Measurements from ENCODE around the gene INTS15.

Gene INTS15

DNA sequence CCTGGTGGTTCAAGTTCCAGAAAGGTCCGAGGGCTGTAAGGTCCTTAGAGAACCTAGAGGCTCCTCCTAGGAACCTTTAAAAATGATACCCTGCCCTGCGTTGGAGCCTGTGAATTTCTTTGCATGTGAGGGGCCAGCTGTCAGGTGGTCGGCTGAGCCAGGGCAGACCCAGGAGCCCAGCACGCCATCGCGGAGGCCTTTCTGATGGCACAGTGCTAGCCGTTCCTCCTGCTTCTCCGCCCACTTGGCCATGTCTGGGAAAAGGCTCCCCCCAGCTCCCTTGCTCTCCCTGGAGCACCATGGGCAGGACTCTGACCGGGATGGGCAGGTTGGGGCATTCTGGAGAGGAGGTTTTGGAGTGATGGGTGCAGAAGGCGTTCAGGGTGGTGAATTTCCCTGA, 54.9 kb downstream of the INTS15 start:
- DNase-seq = no peak

DNA sequence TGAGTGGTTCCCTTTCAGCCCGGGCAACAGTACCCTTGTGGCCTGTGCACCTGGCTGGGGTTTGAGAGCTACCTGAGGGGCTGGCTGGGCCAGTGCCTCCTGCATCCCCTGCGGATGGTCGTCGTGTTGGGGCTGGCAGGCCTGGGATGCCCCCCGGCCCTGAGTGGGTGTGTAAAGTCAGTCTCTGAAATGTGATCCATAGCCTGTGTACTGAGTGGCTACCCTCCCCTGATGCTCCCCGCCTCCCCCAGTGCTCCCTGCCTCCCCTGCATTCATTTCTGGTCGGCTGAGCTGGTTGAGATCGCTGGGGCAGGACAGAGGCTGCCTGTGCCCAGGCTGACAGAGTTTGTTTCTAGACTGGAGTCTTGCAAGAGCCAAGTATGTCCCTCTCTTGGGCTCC, 56.6 kb downstream of the INTS15 start:
- no peak for DNase-seq

DNA sequence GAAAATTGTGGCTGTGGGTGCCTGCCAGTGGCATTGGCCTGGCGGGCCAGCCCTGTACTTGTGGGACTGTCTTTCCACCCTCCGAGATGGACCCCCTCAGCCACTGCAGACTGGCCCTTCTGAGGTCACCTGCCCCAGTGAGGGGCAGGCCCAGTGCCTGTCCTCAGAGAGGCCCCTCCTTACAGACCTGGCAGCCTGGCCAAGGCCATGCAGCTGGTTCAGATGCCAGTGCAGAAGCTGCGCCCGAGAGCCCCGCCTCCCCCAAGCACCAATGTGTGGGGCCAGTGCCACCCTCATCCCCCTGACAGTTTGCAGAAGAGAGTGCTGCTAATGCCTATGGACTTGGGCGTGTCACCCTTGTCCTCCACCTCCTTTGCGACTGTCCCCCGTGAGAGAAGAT, 57.3 kb downstream of the INTS15 start:
- DNase-seq = no peak

DNA sequence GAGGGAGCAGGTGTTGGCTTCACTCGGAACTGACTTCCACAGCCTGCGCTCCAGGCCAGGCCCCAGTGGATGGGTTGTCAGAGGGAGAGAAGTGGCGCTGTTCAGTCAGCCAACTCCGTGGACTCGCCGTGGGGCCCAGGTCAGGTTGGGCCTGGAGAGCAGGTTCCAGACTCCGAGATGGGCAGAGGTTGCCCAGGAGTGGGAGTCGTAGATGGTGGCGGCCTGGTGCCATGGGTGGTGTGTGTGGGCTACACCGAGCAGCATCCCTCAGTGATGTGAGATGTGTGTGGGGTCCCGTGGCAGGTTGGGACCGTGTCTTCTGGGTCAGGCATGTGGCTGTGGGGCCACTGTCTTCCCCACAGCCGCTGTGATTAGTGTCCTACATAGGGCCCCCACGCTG, 57.7 kb downstream of the INTS15 start:
- DNase-seq = no peak

DNA sequence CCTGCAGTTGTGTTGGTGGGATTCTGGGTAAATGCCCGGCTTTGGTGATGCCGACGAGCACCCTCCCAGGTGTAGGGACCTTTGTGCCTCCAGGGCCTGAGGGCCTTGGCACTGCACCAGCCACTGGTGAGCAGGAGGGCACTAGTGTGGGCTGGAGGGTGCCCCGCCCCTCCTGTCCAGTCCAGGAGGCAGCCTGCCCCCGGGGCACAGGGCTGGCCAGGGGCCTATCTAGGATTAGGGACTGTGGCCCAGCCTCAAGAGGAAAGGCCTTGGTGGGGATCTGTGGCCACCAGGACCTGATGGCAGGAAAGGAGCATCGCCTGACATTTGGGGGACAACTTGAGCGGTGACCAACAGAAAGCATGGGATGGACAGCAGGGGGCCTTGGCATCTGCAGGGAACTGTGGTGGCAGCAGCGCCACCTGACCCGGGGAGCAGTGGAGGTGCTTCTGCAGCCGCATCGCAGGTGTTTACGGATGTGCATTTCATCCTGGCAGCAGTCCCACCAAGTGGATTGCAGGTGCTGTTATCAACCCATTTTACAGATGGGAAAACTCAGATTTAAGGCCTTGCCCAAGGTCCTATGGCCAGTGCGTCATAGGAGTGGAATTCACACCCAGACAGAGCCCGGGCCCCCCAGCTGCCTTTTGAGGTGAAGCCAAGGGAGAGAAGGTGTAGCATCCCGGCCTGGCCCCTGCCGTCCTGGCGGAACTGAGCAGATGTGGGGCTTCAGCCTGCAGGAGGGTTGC, 58.4 kb downstream of the INTS15 start:
- DNase-seq = no peak

DNA sequence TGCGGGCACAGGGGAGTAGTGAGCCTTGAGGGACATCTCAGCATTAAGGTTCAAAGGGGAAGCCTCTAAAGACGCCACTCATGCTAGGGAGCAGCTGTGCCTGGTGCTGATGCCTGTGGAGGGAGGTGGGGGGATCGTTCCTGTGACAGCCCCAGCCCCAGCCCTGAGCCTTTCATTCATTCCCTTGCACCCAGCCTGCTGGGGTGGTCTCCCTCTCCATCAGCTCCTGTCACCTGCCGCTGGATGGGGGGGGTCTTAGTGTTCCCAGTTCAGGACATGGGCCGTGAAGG, 58.9 kb downstream of the INTS15 start:
- DNase-seq = no peak

DNA sequence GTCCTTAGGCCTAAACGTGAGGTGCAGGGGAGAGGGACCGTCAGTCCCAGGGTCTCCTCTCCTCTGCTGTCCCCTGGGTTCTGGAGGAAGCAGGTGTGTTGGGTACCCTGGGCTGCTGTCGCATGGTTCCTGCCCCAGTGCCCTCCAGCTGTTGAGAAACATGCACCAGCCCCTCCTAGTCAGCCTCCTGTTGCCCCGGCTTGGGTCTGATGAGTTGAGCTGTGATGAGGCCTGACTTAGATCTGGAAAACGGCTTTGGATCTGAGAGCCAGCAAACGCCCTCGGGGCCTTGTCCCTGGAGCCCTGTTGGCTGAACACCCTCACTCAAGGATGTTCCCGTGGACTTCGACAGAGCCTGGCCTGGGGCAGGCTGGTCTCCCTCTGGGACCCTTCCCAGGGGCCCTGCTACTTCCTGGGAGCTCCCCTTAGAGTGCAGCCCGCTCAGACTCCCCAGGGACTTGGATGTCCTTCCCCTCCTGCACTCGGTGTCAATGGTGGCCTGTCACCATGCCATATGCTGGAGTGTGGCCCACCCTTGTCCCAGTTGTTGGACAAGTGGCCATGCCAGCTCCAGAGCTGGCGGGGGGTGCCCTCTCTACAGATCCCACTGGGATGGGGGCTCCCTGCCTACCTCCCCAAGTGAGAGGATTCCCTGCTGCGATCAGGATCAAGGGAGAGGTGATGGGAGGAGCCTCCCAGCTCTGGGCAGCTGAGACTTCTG, 59.6 kb downstream of the INTS15 start:
- DNase-seq = no peak

DNA sequence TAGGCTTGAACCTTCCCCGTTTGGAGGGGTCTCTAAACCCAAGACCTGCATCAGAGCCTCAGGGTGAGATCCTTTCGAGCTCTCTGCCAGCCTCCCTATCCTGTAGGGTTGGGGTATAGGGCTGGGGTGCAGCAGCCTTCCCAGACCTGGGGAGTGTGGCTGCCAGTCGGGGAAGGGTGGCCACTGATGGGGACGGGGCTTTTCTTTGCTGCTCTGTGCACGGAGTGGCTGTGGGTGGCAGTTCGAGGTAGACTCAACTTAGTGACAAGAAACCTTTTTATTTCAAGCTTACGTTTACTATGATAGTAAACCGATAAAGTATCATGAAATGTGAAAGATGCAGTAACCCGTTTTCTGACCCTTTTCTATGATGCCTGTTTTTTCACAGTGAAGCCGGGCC, 60.3 kb downstream of the INTS15 start:
- DNase-seq = no peak

DNA sequence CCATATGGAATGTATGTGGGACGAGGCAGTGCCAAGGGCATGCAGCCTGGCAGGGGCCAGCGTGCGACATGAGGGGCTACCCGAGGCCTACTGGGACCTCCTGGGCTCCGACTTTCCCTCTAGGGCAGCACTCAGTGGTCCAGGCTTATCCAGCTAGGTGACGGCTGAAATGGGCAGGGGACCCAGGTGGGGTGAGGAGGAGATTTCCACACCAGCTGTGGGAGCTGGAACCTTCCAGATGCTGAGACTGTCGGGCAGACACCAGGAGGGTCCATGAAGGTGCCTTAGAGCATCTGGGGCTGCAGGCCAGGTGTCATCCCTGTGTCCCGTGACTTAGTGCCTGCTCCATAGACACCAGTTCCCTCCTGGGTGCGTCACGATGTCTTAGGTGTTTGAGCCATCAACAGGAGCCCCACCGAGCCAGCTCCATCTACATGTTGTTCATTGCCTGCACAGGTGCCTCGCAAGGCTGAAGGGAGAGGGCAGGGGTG, 60.7 kb downstream of the INTS15 start:
- no peak for DNase-seq

DNA sequence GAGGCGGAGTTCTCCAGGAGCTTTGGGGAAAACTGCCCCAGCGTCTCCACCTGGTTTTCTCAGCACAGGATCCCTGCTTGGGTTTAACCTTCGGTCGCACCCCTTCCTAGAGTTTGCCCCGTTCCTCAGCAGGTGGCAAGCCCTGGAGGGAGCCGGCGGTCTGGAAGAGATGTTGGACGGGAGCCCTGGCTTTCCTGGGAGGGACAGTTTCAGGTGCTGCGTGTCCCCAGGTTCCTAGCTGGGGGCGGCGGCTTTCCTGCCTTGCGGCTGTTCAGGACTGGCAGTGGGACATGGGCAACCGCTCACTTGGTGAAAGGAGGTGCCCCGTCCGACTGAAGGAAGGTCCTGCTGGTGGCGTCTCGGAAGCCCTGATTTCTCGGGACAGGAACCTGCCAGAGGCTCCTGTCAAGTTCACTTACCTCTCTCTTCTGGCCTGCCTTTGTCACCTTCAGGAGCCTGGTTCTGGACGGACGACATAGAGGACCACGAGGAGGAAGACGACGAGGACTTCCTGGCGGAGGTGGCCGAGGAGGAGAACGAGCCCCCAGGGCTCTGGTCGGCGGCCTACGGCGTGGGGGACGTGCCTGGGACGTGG, 62.1 kb downstream of the INTS15 start:
- DNase-seq = no peak

DNA sequence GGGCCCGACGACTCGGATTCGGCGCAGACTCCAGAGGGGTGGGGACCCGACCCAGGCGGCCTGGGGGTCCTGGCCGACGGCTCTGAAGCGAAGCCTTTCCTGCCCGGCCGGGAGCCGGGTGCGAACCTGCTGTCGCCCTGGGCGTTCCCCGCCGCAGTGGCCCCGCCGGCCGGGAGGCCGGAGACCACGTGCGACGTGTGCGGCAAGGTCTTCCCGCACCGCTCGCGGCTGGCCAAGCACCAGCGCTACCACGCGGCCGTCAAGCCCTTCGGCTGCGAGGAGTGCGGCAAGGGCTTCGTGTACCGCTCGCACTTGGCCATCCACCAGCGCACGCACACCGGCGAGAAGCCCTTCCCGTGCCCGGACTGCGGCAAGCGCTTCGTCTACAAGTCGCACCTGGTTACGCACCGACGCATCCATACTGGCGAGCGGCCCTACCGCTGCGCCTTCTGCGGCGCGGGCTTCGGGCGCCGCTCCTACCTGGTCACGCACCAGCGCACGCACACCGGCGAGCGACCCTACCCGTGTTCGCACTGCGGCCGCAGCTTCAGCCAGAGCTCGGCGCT, 62.7 kb downstream of the INTS15 start:
- DNase-seq = no peak

DNA sequence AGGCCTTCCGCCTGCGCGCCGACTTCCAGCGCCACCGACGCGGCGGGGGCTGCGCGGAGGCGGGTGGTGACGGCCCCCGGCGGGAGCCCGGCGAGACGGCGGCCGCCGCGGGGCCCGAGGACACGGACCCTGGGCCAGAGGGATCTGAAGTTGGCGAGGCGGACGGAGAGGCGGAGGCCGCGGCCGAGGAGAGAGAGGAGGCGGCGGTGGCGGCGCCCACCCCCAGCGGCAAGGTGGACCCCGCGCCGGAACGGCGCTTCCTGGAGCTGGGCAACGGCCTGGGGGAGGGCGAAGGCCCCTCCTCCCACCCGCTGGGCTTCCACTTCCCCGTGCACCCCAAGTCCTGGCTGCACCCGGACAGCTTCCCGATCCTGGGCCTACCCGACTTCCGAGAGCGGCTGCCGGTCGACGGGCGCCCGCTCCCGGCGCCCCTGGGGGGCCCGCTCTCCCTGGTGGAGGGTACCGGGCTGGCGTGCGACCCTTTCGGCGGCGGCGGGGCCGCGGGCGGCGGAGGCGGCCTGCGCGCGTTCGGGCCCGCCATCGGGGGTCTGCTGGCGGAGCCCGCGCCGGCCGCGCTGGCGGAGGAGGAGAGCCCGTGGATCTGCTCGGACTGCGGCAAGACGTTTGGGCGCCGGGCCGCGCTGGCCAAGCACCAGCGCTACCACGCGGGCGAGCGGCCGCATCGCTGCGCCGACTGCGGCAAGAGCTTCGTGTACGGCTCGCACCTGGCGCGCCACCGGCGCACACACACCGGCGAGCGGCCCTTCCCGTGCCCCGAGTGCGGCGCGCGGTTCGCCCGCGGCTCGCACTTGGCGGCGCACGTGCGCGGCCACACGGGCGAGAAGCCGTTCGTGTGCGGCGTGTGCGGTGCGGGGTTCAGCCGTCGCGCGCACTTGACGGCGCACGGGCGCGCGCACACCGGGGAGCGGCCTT, 63.5 kb downstream of the INTS15 start:
- DNase-seq = no peak

DNA sequence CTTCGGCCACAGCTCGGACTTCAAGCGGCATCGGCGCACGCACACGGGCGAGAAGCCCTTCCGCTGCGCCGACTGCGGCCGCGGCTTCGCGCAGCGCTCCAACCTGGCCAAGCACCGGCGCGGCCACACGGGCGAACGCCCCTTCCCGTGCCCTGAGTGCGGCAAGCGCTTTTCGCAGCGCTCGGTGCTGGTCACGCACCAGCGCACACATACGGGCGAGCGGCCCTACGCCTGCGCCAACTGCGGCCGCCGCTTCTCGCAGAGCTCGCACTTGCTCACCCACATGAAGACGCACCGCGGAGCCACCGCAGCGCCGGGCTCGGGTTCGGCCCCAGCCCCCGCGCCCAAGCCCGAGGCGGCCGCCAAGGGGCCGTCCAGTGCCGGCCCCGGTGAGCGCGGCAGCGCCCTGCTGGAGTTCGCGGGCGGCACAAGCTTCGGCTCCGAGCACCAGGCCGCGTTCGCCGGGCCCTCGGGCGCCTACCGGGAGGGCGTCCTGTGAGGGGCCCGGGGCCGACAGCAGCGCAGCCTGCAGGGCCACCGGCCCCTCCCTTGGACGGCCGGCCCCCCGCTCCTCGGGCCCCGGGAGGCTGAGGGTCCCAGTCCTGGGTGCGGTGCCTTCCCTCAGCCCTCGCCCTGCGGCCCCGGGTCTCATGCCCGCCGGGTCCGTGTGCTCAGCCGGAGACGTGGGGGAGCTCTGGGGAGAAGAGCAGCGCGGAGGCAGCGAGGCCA, 64.5 kb downstream of the INTS15 start:
- no peak for DNase-seq

DNA sequence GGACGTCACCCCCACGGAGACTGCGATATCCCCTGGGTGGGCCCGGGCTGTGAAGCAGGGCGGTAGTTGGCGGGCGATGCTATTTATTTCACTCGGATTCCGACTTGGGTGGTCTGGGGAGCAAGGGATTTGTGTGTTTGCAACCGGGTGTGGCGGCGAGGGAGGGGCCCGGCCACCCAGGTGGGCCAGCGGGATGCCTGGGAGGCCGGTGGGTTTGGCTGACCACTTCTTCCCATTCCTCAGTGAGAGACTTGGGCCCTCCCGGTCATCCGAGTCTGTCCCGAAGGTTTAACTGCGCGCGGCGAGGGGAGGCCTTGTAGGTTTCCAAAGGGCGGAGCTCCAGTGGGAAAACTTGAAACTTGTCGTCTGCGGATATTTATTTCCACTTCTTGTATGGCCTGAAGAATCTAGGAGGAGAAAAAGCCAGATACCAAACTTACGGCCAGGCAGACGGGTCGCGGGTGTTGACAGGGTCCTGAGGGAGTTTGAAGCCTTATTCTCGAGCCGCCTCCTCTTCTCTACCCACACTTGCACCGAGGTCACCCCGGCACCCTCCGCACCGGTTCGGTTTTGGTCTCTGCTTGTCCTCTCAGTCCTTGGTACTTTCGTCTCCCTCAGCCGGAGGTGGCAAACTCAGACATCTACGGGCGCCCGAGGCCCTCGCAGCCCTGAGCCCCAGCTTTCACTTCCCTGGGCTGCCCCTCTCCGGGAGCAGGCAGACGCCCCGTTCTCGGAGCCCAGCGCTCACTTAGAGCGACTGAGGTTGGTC, 65.2 kb downstream of the INTS15 start:
- no peak for DNase-seq

DNA sequence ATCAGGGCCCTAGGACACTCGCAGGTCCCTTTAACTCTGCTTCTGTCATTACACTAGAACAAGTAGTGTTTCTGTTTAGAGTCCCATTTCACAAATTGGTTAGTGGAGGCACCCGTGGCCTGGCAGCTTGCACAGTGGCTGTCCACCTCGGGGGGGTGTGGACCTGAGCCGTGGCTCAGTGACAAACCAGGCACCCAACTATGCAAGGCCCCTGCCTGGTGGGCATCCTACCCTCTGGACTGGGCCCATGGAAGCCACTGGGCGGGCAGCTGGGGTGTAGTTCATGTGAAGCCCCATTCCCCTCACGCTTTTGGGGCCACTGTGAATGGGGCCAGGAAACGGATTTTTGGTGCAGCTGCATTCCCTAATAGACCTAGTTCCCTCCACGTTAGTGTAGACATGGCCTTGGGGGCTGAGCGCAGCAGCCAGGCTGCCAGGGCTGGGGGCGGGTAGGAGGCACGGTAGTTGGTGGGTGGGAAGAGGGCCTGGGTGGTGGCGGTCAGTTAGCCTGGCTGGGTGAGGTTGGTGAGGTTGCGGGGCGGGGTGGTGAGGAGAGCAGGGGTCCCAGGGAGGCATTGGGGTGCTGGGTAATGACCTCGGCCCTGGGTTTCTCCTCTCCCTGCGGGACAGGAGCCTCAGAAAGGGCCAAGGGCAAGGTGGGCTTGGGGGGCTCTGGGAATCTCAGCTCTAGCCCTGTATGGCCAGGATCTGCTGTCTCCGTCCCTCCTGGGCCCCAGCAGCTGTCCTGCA, 66.0 kb downstream of the INTS15 start:
- no peak for DNase-seq

DNA sequence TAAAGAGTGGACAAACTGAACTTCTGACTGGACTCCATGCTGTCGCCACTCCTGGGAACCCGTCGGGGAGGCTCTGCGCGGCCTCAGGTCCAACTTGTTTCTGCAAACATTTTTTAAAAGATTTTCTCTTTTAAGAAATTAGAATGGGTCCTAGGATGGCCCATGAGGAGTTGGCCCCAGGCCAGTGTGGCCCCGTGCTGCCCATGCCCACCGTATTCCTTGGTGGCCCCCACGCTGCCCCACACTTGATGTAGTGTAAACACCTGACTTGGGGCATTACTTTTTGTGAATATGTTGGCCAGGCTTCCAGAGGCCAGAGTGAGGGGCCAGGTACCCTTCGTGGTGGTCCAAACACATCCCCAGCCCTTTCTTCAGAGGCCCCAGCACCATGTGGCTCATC, 66.6 kb downstream of the INTS15 start:
- DNase-seq = no peak
